NOMO-1 (cell line): ENCODE data around the gene KTI12.
"Not testable (repeated sequence)": the region's sequence is repeated elsewhere in the genome, so short reads cannot be mapped to it uniquely, and the experiment has no call there.

ENCODE experiments used
- DNase-seq, 2 experiments: peaks; one replicate each; lab custom pipeline; 2025; ENCODE audit not compliant: unreplicated experiment in 2 of 2; lab: John Stamatoyannopoulos, UW

Gene KTI12

GRCh38 chr1:52041551-52042185 is 8.1 kb upstream of the KTI12 start:
- DNase-seq, result no peak

- DNase-seq, result no peak
Measured at GRCh38 chr1:52037909-52038308, 4.3 kb upstream of the KTI12 start.

- no peak for DNase-seq
Measured at GRCh38 chr1:52037402-52037814, 3.8 kb upstream of the KTI12 start.

GRCh38 chr1:52034050-52034384 is 407 bp upstream of the KTI12 start:
- no peak for DNase-seq

- peak; percentile 16 to 44 for DNase-seq
Measured at GRCh38 chr1:52032785-52033131, 852 bp downstream of the KTI12 start.

- DNase-seq, result no peak
Measured at GRCh38 chr1:52032124-52032784, 1.4 kb downstream of the KTI12 start.

GRCh38 chr1:52028839-52029238 is 4.8 kb downstream of the KTI12 start:
- DNase-seq, result not testable (repeated sequence)

GRCh38 chr1:52028328-52028727 is 5.3 kb downstream of the KTI12 start:
- DNase-seq, result no peak

GRCh38 chr1:52026278-52026677 is 7.3 kb downstream of the KTI12 start:
- DNase-seq, result no peak

- no peak for DNase-seq
Measured at GRCh38 chr1:52022133-52022532, 11.5 kb downstream of the KTI12 start.

- no peak for DNase-seq
Measured at GRCh38 chr1:52008071-52008809, 25.4 kb downstream of the KTI12 start.

GRCh38 chr1:52007215-52008002 is 26.2 kb downstream of the KTI12 start:
- DNase-seq, result no peak

GRCh38 chr1:52006081-52006553 is 27.5 kb downstream of the KTI12 start:
- DNase-seq, result not testable (repeated sequence)

GRCh38 chr1:52005548-52005947 is 28.1 kb downstream of the KTI12 start:
- DNase-seq, result not testable (repeated sequence)

- DNase-seq, result no peak
Measured at GRCh38 chr1:52003877-52004276, 29.7 kb downstream of the KTI12 start.

- DNase-seq, result peak; percentile 55 to 75
Measured at GRCh38 chr1:52002038-52002917, 31.3 kb downstream of the KTI12 start.

GRCh38 chr1:51998701-51999100 is 34.9 kb downstream of the KTI12 start:
- no peak for DNase-seq

GRCh38 chr1:51997974-51998382 is 35.6 kb downstream of the KTI12 start:
- DNase-seq, result no peak

GRCh38 chr1:51990478-51990965 is 43.1 kb downstream of the KTI12 start, which contains the start of gene RAB3B:
Gene RAB3B (minus strand): TSS chr1:51990700. CDS start chr1:51977117, 13,583 bp downstream.
- peak; percentile 7 to 14 for DNase-seq
